ENCODE data around the gene ADAMTSL1. TPM values are rescaled to one million over a fixed set of nuclear protein-coding genes. Genes with fewer than 3 reads are reported as not detected.

Gene ADAMTSL1
- total and polyA plus RNA-seq, 2 donors (not counting 3 experiments of a cell fraction or from before 2014, with no cell fraction given), result 15.0 to 18.4 TPM

- Histone ChIP-seq H3K4me1 (ENCODE audit: control insufficient read depth, extremely low read depth, insufficient read depth, low read length) (peaks cover 3% of the 10 kb centered on the region), H3K36me3 (ENCODE audit: control insufficient read depth in 2 of 2, extremely low read depth in 1 of 2, insufficient read depth in 2 of 2, low read length in 2 of 2) (no peaks in the 10 kb centered on the region), H3K9ac (replicated peaks; ENCODE audit: extremely low read depth, insufficient read depth, low read length) (no peak overlapping the region), H3K79me2 (ENCODE audit: control insufficient read depth, insufficient read depth, low read length) (no peaks in the 10 kb centered on the region), H3K4me2 (ENCODE audit: insufficient read depth, low read length) (no peak overlapping the region), H3K9me3 (replicated peaks; ENCODE audit: control insufficient read depth, insufficient read depth, low read length) (no peaks in the 10 kb centered on the region), H4K20me1 (replicated peaks; ENCODE audit: control insufficient read depth, extremely low read depth, insufficient read depth, low read length) (no peaks in the 10 kb centered on the region), H3K27me3 (ENCODE audit: control insufficient read depth in 2 of 2, insufficient read depth in 2 of 2, low read length in 2 of 2) (no peaks in the 10 kb centered on the region), H3K27ac (ENCODE audit: insufficient read depth, low read depth, low read length) (no peak overlapping the region), H3K9me1 (replicated peaks; ENCODE audit: control insufficient read depth, extremely low read depth, insufficient read depth, low read length) (no peaks in the 10 kb centered on the region), H3K4me3 (replicated peaks in 1 of 3; ENCODE audit: insufficient read depth in 1 of 3, low read depth in 1 of 3, low read length in 3 of 3) (no peak overlapping the region), H2AFZ (ENCODE audit: low read depth, low read length) (no peak overlapping the region)
- DNase-seq (ENCODE audit: low read depth, low spot score) (no peak), FAIRE-seq (no peak)
- intact Hi-C loops (cut with micrococcal nuclease) (no loop called here), dilution Hi-C loops (cut with MboI; ENCODE audit: extremely low pct_ligation_motif_present, low sequenced_read_pairs) (no loop called here)
- TF ChIP-seq MYC (IDR thresholded peaks at IDR 0.05; ENCODE audit: low read depth, low read length) (no peak), EZH2 (IDR thresholded peaks at IDR 0.05; ENCODE audit: borderline replicate concordance, low read depth, low read length, severe bottlenecking) (no peak), JUN (IDR thresholded peaks at IDR 0.05; ENCODE audit: borderline replicate concordance, insufficient read depth, insufficient read length, low read depth) (no peak), GATA2 (IDR thresholded peaks at IDR 0.05; ENCODE audit: insufficient read depth, insufficient read length, low read depth, low read length) (no peak), POLR2A (IDR thresholded peaks at IDR 0.05; ENCODE audit: low read depth, low read length) (no peak), MAX (IDR thresholded peaks at IDR 0.05; ENCODE audit: insufficient read depth, insufficient read length) (no peak), CTCF (IDR thresholded peaks at IDR 0.05; ENCODE audit: extremely low read depth in 1 of 2, insufficient read depth in 1 of 2, low read depth in 1 of 2, low read length in 2 of 2) (no peak), FOS (IDR thresholded peaks at IDR 0.05; ENCODE audit: borderline replicate concordance, insufficient read depth, low read length) (no peak), POLR2AphosphoS5 (IDR thresholded peaks at IDR 0.05; ENCODE audit: insufficient read depth, low read depth, low read length) (no peak)
- ChIA-PET CTCF (no interaction called here), POLR2A (no interaction called here)
- BruUV-seq (replicated peaks), result no TSS peak
These were observed 352.3 kb downstream of the ADAMTSL1 start for GRCh38 chr9:18826248-18826647.
